Astrocyte (in vitro differentiated cells and primary cell): Measurements from ENCODE around the gene FBXW8.

Experiments
- CTCF ChIP-seq: IDR thresholded peaks from 2 replicates; pipeline ENCODE4 v1.5.1; 2011; ENCODE audit warnings: low read depth, mild to moderate bottlenecking, inconsistent platforms, low read length, moderate library complexity; ENCODE audit not compliant: insufficient read depth
- EZH2 ChIP-seq: IDR thresholded peaks from 2 replicates; pipeline ENCODE4 v1.6.1; 2012; ENCODE audit warnings: mild to moderate bottlenecking, low read length, inconsistent platforms; ENCODE audit not compliant: insufficient read depth

GRCh38 chr12:116928504-116928903 is 17.8 kb downstream of the FBXW8 start:
- TF ChIP-seq EZH2 (no peak), CTCF (no peak)
